Stimulated activated CD4-positive, alpha-beta T cell treated with anti-CD3 and anti-CD28 coated beads, TNF-alpha, amount 100 ng/mL, for 24 hours (primary cell): ENCODE data around the gene IL23A.

ENCODE experiments used
- DNase-seq, 3 experiments: peaks; one replicate each; pipeline ENCODE4 v3.0.0-alpha.2; 2020; ENCODE audit warnings: low read depth in 3 of 3

Gene IL23A

GRCh38 chr12:56361487-56362129 is 22.9 kb downstream of the IL23A start:
- DNase-seq = no peak

GRCh38 chr12:56362130-56363059 is 23.7 kb downstream of the IL23A start, which contains the start of gene APOF:
TSS of gene APOF (minus strand) at chr12:56362857. CDS start at chr12:56362745, 112 bp downstream.
- no peak for DNase-seq

- DNase-seq = no peak
These were observed 28.3 kb downstream of the IL23A start for GRCh38 chr12:56366948-56367347.

- no peak for DNase-seq
These were observed 34.8 kb downstream of the IL23A start for GRCh38 chr12:56373515-56373914.

- no peak for DNase-seq
These were observed 36.3 kb downstream of the IL23A start for GRCh38 chr12:56374726-56375597.

GRCh38 chr12:56375598-56376434 is 37.1 kb downstream of the IL23A start:
- DNase-seq = no peak

GRCh38 chr12:56377310-56377988 is 38.8 kb downstream of the IL23A start:
- no peak for DNase-seq

- no peak for DNase-seq
These were observed 39.3 kb downstream of the IL23A start for GRCh38 chr12:56377989-56378316.

GRCh38 chr12:56382611-56383010 is 43.9 kb downstream of the IL23A start:
- DNase-seq = no peak

- no peak for DNase-seq
These were observed 47.2 kb downstream of the IL23A start for GRCh38 chr12:56385873-56386272.

- no peak for DNase-seq
These were observed 48.6 kb downstream of the IL23A start for GRCh38 chr12:56387152-56387736.

GRCh38 chr12:56389412-56389811 is 50.7 kb downstream of the IL23A start:
- DNase-seq = no peak
